ENCODE measurements around the gene REG3A. TPM values are rescaled to one million over a fixed set of nuclear protein-coding genes. Genes with fewer than 3 reads are reported as not detected.

Gene REG3A
- total RNA-seq, 1 experiment from 2014 or later = not detected

DNA sequence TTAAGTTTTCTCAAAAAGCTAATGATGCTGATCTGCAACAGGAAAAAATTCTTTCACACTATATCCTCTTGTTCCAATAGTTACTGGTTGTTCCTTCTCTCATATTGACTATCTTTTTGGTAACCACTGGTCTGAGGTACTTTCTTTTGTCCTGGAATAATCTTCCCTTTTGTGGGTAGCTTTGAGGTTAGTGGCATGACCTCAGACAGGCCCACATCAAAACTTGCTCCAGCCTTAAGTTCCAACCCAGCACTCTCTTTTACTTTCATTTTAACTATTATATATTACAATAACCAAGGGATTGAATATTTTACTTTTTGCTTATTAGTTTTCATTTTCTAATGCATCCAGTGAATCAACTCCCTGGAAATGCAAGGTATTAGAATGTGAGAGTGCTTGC lies 29.7 kb downstream of the REG3A start:
- TF ChIP-seq RORB (CRISPR knock-in tag; IDR thresholded peaks at IDR 0.05) (no peak), ZNF232 (CRISPR knock-in tag; IDR thresholded peaks at IDR 0.05) (no peak), TCF7 (CRISPR knock-in tag; IDR thresholded peaks at IDR 0.05; ENCODE audit: low read depth) (no peak), ESRRA (CRISPR knock-in tag; IDR thresholded peaks at IDR 0.05; ENCODE audit: borderline replicate concordance) (no peak), ZNF671 (CRISPR knock-in tag; IDR thresholded peaks at IDR 0.05) (no peak), JUN (CRISPR knock-in tag; IDR thresholded peaks at IDR 0.05) (no peak), FOXK1 (CRISPR knock-in tag; IDR thresholded peaks at IDR 0.05) (no peak), ZNF317 (CRISPR knock-in tag; IDR thresholded peaks at IDR 0.05; ENCODE audit: borderline replicate concordance, low read depth) (no peak), IRF2 (CRISPR knock-in tag; IDR thresholded peaks at IDR 0.05; ENCODE audit: borderline replicate concordance, low read depth) (no peak), NFATC4 (CRISPR knock-in tag; IDR thresholded peaks at IDR 0.05) (no peak), ZNF138 (CRISPR knock-in tag; conservative IDR thresholded peaks at IDR 0.05) (no peak), ATF1 (CRISPR knock-in tag; IDR thresholded peaks at IDR 0.05) (no peak), SMAD3 (CRISPR knock-in tag; IDR thresholded peaks at IDR 0.05; ENCODE audit: borderline replicate concordance) (no peak)
- TF ChIP-seq, protein P1, sequence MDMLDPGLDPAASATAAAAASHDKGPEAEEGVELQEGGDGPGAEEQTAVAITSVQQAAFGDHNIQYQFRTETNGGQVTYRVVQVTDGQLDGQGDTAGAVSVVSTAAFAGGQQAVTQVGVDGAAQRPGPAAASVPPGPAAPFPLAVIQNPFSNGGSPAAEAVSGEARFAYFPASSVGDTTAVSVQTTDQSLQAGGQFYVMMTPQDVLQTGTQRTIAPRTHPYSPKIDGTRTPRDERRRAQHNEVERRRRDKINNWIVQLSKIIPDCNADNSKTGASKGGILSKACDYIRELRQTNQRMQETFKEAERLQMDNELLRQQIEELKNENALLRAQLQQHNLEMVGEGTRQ (CRISPR knock-in tag; IDR thresholded peaks at IDR 0.05) = no peak
- TF ChIP-seq, protein P2, sequence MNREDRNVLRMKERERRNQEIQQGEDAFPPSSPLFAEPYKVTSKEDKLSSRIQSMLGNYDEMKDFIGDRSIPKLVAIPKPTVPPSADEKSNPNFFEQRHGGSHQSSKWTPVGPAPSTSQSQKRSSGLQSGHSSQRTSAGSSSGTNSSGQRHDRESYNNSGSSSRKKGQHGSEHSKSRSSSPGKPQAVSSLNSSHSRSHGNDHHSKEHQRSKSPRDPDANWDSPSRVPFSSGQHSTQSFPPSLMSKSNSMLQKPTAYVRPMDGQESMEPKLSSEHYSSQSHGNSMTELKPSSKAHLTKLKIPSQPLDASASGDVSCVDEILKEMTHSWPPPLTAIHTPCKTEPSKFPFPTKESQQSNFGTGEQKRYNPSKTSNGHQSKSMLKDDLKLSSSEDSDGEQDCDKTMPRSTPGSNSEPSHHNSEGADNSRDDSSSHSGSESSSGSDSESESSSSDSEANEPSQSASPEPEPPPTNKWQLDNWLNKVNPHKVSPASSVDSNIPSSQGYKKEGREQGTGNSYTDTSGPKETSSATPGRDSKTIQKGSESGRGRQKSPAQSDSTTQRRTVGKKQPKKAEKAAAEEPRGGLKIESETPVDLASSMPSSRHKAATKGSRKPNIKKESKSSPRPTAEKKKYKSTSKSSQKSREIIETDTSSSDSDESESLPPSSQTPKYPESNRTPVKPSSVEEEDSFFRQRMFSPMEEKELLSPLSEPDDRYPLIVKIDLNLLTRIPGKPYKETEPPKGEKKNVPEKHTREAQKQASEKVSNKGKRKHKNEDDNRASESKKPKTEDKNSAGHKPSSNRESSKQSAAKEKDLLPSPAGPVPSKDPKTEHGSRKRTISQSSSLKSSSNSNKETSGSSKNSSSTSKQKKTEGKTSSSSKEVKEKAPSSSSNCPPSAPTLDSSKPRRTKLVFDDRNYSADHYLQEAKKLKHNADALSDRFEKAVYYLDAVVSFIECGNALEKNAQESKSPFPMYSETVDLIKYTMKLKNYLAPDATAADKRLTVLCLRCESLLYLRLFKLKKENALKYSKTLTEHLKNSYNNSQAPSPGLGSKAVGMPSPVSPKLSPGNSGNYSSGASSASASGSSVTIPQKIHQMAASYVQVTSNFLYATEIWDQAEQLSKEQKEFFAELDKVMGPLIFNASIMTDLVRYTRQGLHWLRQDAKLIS (CRISPR knock-in tag; IDR thresholded peaks at IDR 0.05; ENCODE audit: borderline replicate concordance) = no peak
- TF ChIP-seq, protein P3, sequence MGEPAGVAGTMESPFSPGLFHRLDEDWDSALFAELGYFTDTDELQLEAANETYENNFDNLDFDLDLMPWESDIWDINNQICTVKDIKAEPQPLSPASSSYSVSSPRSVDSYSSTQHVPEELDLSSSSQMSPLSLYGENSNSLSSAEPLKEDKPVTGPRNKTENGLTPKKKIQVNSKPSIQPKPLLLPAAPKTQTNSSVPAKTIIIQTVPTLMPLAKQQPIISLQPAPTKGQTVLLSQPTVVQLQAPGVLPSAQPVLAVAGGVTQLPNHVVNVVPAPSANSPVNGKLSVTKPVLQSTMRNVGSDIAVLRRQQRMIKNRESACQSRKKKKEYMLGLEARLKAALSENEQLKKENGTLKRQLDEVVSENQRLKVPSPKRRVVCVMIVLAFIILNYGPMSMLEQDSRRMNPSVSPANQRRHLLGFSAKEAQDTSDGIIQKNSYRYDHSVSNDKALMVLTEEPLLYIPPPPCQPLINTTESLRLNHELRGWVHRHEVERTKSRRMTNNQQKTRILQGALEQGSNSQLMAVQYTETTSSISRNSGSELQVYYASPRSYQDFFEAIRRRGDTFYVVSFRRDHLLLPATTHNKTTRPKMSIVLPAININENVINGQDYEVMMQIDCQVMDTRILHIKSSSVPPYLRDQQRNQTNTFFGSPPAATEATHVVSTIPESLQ (CRISPR knock-in tag; IDR thresholded peaks at IDR 0.05) = no peak
- TF ChIP-seq, protein P4, sequence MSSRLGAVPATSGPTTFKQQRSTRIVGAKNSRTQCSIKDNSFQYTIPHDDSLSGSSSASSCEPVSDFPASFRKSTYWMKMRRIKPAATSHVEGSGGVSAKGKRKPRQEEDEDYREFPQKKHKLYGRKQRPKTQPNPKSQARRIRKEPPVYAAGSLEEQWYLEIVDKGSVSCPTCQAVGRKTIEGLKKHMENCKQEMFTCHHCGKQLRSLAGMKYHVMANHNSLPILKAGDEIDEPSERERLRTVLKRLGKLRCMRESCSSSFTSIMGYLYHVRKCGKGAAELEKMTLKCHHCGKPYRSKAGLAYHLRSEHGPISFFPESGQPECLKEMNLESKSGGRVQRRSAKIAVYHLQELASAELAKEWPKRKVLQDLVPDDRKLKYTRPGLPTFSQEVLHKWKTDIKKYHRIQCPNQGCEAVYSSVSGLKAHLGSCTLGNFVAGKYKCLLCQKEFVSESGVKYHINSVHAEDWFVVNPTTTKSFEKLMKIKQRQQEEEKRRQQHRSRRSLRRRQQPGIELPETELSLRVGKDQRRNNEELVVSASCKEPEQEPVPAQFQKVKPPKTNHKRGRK (CRISPR knock-in tag; IDR thresholded peaks at IDR 0.05; ENCODE audit: borderline replicate concordance) = no peak
- TF ChIP-seq, protein P5, sequence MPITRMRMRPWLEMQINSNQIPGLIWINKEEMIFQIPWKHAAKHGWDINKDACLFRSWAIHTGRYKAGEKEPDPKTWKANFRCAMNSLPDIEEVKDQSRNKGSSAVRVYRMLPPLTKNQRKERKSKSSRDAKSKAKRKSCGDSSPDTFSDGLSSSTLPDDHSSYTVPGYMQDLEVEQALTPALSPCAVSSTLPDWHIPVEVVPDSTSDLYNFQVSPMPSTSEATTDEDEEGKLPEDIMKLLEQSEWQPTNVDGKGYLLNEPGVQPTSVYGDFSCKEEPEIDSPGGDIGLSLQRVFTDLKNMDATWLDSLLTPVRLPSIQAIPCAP (CRISPR knock-in tag; IDR thresholded peaks at IDR 0.05) = no peak
- TF ChIP-seq, protein P6, sequence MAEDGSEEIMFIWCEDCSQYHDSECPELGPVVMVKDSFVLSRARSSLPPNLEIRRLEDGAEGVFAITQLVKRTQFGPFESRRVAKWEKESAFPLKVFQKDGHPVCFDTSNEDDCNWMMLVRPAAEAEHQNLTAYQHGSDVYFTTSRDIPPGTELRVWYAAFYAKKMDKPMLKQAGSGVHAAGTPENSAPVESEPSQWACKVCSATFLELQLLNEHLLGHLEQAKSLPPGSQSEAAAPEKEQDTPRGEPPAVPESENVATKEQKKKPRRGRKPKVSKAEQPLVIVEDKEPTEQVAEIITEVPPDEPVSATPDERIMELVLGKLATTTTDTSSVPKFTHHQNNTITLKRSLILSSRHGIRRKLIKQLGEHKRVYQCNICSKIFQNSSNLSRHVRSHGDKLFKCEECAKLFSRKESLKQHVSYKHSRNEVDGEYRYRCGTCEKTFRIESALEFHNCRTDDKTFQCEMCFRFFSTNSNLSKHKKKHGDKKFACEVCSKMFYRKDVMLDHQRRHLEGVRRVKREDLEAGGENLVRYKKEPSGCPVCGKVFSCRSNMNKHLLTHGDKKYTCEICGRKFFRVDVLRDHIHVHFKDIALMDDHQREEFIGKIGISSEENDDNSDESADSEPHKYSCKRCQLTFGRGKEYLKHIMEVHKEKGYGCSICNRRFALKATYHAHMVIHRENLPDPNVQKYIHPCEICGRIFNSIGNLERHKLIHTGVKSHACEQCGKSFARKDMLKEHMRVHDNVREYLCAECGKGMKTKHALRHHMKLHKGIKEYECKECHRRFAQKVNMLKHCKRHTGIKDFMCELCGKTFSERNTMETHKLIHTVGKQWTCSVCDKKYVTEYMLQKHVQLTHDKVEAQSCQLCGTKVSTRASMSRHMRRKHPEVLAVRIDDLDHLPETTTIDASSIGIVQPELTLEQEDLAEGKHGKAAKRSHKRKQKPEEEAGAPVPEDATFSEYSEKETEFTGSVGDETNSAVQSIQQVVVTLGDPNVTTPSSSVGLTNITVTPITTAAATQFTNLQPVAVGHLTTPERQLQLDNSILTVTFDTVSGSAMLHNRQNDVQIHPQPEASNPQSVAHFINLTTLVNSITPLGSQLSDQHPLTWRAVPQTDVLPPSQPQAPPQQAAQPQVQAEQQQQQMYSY (CRISPR knock-in tag; IDR thresholded peaks at IDR 0.05) = no peak
- 0 out of 2 replicates have a peak, but pooled peaks cover 3% of the 10 kb centered on the region for H3K4me1 Mint-ChIP-seq
- ChIA-PET POLR2A (no interaction called here), CTCF (no interaction called here)
- no peak overlapping the region for H3K4me3 Mint-ChIP-seq
- ATAC-seq = no peak
- no peak for DNase-seq (ENCODE audit: low spot score)
- no peak overlapping the region for H3K27ac Mint-ChIP-seq
- no peaks in the 10 kb centered on the region for H3K27me3 Mint-ChIP-seq (ENCODE audit: low read depth)
- no peaks in the 10 kb centered on the region for H3K9me3 Mint-ChIP-seq
- H3K36me3 Mint-ChIP-seq = no peaks in the 10 kb centered on the region
